Thymus (tissue), 2 donors: Measurements from ENCODE around the gene NUP210L. TPM values are rescaled to one million over a fixed set of nuclear protein-coding genes. Genes with fewer than 3 reads are reported as not detected.

Source experiments
- polyA plus RNA-seq: library from polyadenylated mRNA; stranded (reverse); fragments of 200-250 nt; gene quantifications from one replicate; pipeline ENCODE4 v1.2.3, GENCODE V29; 2013
- total RNA-seq: library from RNA; stranded (reverse); fragments of 120-200 nt; gene quantifications from one replicate; pipeline ENCODE4 v1.2.4, GENCODE V29; 2013
- donor health status: healthy.

The NUP210L gene
- total and polyA plus RNA-seq, 2 donors: 0.05 to 0.14 TPM

Other genes starting within 250 kb of the NUP210L start
- gene GATAD2B, start 232.1 kb downstream of the NUP210L start, total RNA-seq: 6.6 TPM
- 11.9 TPM for gene GATAD2B, start 232.1 kb downstream of the NUP210L start, polyA plus RNA-seq
- gene DENND4B, start 208.4 kb downstream of the NUP210L start, total RNA-seq: 9.6 TPM
- 76.0 TPM for gene DENND4B, start 208.4 kb downstream of the NUP210L start, polyA plus RNA-seq
- 9.8 TPM for gene CRTC2, start 196.5 kb downstream of the NUP210L start, total RNA-seq
- 70.5 TPM for gene CRTC2, start 196.5 kb downstream of the NUP210L start, polyA plus RNA-seq
- gene SLC39A1, start 191.5 kb downstream of the NUP210L start, total RNA-seq: 33.8 TPM
- 44.9 TPM for gene SLC39A1, start 191.5 kb downstream of the NUP210L start, polyA plus RNA-seq
- 26.2 TPM for gene CREB3L4, start 187.2 kb downstream of the NUP210L start, total RNA-seq
- gene CREB3L4, start 187.2 kb downstream of the NUP210L start, polyA plus RNA-seq: 17.7 TPM
- 134 TPM for gene JTB, start 177.4 kb downstream of the NUP210L start, total RNA-seq
- gene JTB, start 177.4 kb downstream of the NUP210L start, polyA plus RNA-seq: 180 TPM
- gene RAB13, start 168.7 kb downstream of the NUP210L start, total RNA-seq: 12.3 TPM
- 98.2 TPM for gene RAB13, start 168.7 kb downstream of the NUP210L start, polyA plus RNA-seq
- 10,992 TPM for gene RPS27, start 164.3 kb downstream of the NUP210L start, total RNA-seq
- gene RPS27, start 164.3 kb downstream of the NUP210L start, polyA plus RNA-seq: 16,610 TPM
- 315 TPM for gene TPM3, start 37.0 kb upstream of the NUP210L start, total RNA-seq
- 304 TPM for gene TPM3, start 37.0 kb upstream of the NUP210L start, polyA plus RNA-seq
- gene CFAP141, start 51.3 kb upstream of the NUP210L start, total RNA-seq: not detected
- gene CFAP141, start 51.3 kb upstream of the NUP210L start, polyA plus RNA-seq: not detected
- gene UBAP2L, start 65.9 kb upstream of the NUP210L start, total RNA-seq: 30.5 TPM
- 50.1 TPM for gene UBAP2L, start 65.9 kb upstream of the NUP210L start, polyA plus RNA-seq
- 120 TPM for gene HAX1, start 117.6 kb upstream of the NUP210L start, total RNA-seq
- 113 TPM for gene HAX1, start 117.6 kb upstream of the NUP210L start, polyA plus RNA-seq
- gene AQP10, start 166.0 kb upstream of the NUP210L start, total RNA-seq: 0.05 TPM
- 0.09 TPM for gene AQP10, start 166.0 kb upstream of the NUP210L start, polyA plus RNA-seq
- 23.0 TPM for gene ATP8B2, start 170.5 kb upstream of the NUP210L start, total RNA-seq
- 15.5 TPM for gene ATP8B2, start 170.5 kb upstream of the NUP210L start, polyA plus RNA-seq